Activated CD4-positive, alpha-beta memory T cell treated with anti-CD3 and anti-CD28 coated beads, Interleukin-2, amount 10 ng/mL, durations not matched to agents 7 days and 5 days (primary cell): ENCODE measurements around the gene JAG1. TPM values are rescaled to one million over a fixed set of nuclear protein-coding genes. Genes with fewer than 3 reads are reported as not detected.

Source experiments
- CTCF ChIA-PET: fragments of 350-600 bp; sonication (Branson Sonifier 250); formaldehyde crosslinking; loops from one replicate; lab custom pipeline; 2021; ENCODE audit warnings: antibody characterized with exemption, inconsistent platforms; lab: Charles Lee
- POLR2A ChIA-PET: fragments of 350-600 bp; sonication (Branson Sonifier 250); formaldehyde crosslinking; loops from one replicate; lab custom pipeline; 2021; ENCODE audit warnings: antibody characterized with exemption; lab: Charles Lee
- DNase-seq: peaks from one replicate; pipeline ENCODE4 v3.0.0-alpha.2; 2020
- H3K27ac Mint-ChIP-seq: one replicate; pipeline ENCODE4 v1.8.0; 2021; ENCODE audit warnings: mild to moderate bottlenecking, mixed read lengths
- H3K27me3 Mint-ChIP-seq: one replicate; pipeline ENCODE4 v1.8.0; 2021; ENCODE audit warnings: mixed read lengths
- H3K36me3 Mint-ChIP-seq: one replicate; pipeline ENCODE4 v1.8.0; 2021; ENCODE audit warnings: low read depth, mixed read lengths
- H3K4me1 Mint-ChIP-seq: one replicate; pipeline ENCODE4 v1.8.0; 2021; ENCODE audit warnings: mixed read lengths
- H3K4me3 Mint-ChIP-seq: one replicate; pipeline ENCODE4 v1.8.0; 2021; ENCODE audit warnings: mild to moderate bottlenecking, mixed read lengths
- H3K9me3 Mint-ChIP-seq: one replicate; pipeline ENCODE4 v1.8.0; 2021; ENCODE audit warnings: mixed read lengths
- total RNA-seq, 2 experiments: library from RNA; stranded (reverse); gene quantifications; one replicate each; pipeline ENCODE4 v1.2.3, GENCODE V29; 2021

Gene JAG1
- total RNA-seq, 2 experiments from 2014 or later: 0.15 to 0.30 TPM

DNA sequence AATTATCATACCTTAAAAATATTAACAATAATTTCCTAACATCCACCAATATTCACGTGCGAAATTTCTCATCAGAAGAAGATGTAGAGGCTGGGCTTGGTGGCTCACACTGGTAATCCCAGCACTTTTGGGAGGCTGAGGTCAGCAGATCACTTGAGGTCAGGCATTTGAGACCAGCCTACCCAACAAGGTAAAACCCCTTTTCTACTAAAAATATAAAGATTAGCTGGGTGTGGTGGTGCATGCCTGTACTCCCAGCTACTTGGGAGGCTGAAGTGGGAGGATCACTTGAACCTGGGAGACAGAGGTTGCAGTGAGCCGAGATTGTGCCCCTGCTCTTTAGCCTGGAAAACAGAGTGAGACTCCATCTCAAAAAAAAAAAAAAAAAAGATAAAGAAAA, 36.1 kb upstream of the JAG1 start:
- DNase-seq: no peak
- H3K27ac Mint-ChIP-seq: no peak overlapping the region
- H3K9me3 Mint-ChIP-seq: no peaks in the 10 kb centered on the region
- H3K36me3 Mint-ChIP-seq: no peaks in the 10 kb centered on the region
- no peak overlapping the region for H3K4me3 Mint-ChIP-seq
- POLR2A ChIA-PET: no interaction called here
- CTCF ChIA-PET: no interaction called here
- H3K27me3 Mint-ChIP-seq: peaks cover 3% of the 10 kb centered on the region
- H3K4me1 Mint-ChIP-seq: no peaks in the 10 kb centered on the region

- peaks cover 3% of the 10 kb centered on the region for H3K27me3 Mint-ChIP-seq
- ChIA-PET CTCF (no interaction called here), POLR2A (no interaction called here)
- no peak overlapping the region for H3K4me3 Mint-ChIP-seq
- H3K36me3 Mint-ChIP-seq: no peaks in the 10 kb centered on the region
- H3K27ac Mint-ChIP-seq: no peak overlapping the region
- H3K9me3 Mint-ChIP-seq: no peaks in the 10 kb centered on the region
- H3K4me1 Mint-ChIP-seq: no peaks in the 10 kb centered on the region
- DNase-seq: no peak
These were observed 34.8 kb upstream of the JAG1 start for GRCh38 chr20:10708351-10709185.

DNA sequence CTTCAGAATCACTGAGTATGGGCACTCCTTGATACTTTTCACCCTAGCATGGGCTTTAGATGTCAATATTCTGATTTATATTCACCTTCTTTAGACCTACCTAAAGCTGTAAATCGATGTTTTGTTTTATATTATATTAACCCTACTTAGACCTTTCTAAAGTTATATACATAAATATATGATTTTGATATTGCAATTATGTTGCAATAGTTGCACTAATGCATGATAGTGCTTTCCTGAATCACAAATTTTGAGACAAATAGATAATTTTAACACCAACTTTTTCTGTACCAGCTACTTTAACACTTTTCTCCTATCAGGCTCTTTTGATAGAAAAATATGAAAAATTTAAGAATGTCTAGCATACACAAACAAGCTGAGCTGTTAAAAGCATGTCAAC, 34.0 kb upstream of the JAG1 start:
- Mint-ChIP-seq H3K4me1 (no peaks in the 10 kb centered on the region), H3K36me3 (no peaks in the 10 kb centered on the region), H3K27ac (no peak overlapping the region), H3K4me3 (no peak overlapping the region), H3K27me3 (peaks cover 3% of the 10 kb centered on the region), H3K9me3 (no peaks in the 10 kb centered on the region)
- POLR2A ChIA-PET: no interaction called here
- CTCF ChIA-PET: no interaction called here
- no peak for DNase-seq

DNA sequence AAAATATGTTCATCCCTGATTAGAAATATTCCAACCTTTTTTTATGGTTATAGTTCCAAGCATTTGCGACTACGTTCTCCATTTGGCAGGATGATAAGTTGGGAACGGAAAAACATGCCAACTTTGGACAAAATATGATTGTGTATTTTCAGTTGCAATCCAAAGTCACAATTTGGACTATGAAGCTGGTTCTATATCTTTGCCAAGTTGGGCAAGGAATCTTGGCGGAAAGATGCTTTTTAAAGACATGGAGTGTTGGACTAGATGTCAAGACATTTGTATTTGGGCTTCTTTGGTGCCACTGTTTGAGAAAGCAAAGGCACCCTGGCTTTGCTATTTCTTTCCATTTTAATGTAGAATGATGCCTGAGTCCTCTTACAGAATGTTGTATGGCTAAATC, 33.3 kb upstream of the JAG1 start:
- POLR2A ChIA-PET: no interaction called here
- Mint-ChIP-seq H3K4me1 (no peaks in the 10 kb centered on the region), H3K36me3 (no peaks in the 10 kb centered on the region), H3K27me3 (peaks cover 1% of the 10 kb centered on the region), H3K27ac (no peak overlapping the region), H3K9me3 (no peaks in the 10 kb centered on the region), H3K4me3 (no peak overlapping the region)
- CTCF ChIA-PET: no interaction called here
- DNase-seq: no peak

DNA sequence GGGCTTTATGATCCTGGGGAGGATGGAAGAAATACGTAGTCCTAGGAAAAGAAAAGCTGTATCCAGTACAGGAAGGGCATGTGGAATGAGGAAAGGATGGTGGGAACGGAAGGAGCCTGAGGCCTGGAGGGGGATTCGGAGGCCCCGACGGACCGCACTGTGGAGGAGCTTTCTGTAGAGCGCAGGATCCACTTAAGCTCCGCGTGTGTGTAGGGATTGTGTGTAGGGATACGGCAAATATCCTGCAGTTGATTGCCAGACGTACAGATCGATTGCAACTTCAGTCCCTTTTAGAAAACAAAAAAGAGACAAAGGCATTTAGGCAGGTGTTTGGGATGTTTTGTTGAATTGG, 32.6 kb upstream of the JAG1 start:
- H3K4me3 Mint-ChIP-seq: no peak overlapping the region
- POLR2A ChIA-PET: no interaction called here
- peaks cover 1% of the 10 kb centered on the region for H3K27me3 Mint-ChIP-seq

GRCh38 chr20:10705801-10706459, 32.1 kb upstream of the JAG1 start:
- ChIA-PET POLR2A (no interaction called here), CTCF (no interaction called here)
- Mint-ChIP-seq H3K27ac (no peak overlapping the region), H3K4me3 (no peak overlapping the region), H3K27me3 (peaks cover under 1% of the 10 kb centered on the region), H3K36me3 (no peaks in the 10 kb centered on the region), H3K4me1 (no peaks in the 10 kb centered on the region), H3K9me3 (no peaks in the 10 kb centered on the region)
- no peak for DNase-seq

More for the DNA sequence above, 32.6 kb upstream of the JAG1 start:
- Mint-ChIP-seq H3K4me1 (no peaks in the 10 kb centered on the region), H3K27ac (no peak overlapping the region), H3K9me3 (no peaks in the 10 kb centered on the region), H3K36me3 (no peaks in the 10 kb centered on the region)
- no peak for DNase-seq
- CTCF ChIA-PET: no interaction called here

GRCh38 chr20:10701607-10702006, 27.8 kb upstream of the JAG1 start:
- no peaks in the 10 kb centered on the region for H3K4me1 Mint-ChIP-seq
- no peak overlapping the region for H3K27ac Mint-ChIP-seq
- H3K27me3 Mint-ChIP-seq: no peaks in the 10 kb centered on the region
- ChIA-PET CTCF (no interaction called here), POLR2A (no interaction called here)
- no peaks in the 10 kb centered on the region for H3K9me3 Mint-ChIP-seq
- DNase-seq: no peak
- no peak overlapping the region for H3K4me3 Mint-ChIP-seq
- no peaks in the 10 kb centered on the region for H3K36me3 Mint-ChIP-seq

GRCh38 chr20:10699941-10700340, 26.1 kb upstream of the JAG1 start:
- ChIA-PET POLR2A (no interaction called here), CTCF (no interaction called here)
- Mint-ChIP-seq H3K27me3 (no peaks in the 10 kb centered on the region), H3K27ac (no peak overlapping the region), H3K36me3 (no peaks in the 10 kb centered on the region), H3K4me1 (no peaks in the 10 kb centered on the region), H3K4me3 (no peak overlapping the region), H3K9me3 (no peaks in the 10 kb centered on the region)
- no peak for DNase-seq

DNA sequence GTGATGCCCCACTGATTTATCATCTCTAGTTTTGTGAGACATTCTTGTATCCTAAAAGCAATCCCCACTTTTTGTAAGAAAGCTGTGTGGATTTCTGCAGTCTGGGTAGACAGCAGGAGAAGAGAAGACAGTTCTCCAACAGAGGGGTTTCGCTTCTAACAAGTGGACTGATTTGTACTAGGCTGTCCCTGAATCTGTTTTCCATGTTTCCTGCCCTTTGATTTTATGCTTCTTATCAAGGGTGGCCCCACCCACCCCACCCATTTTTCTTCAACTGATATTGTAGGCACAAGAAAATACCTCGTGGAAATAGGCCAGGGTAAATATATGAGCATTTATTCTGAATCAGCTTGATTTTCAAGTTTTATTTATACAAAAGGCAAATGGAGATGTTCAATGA, 25.7 kb upstream of the JAG1 start:
- ChIA-PET POLR2A (no interaction called here), CTCF (no interaction called here)
- H3K27me3 Mint-ChIP-seq: no peaks in the 10 kb centered on the region
- H3K27ac Mint-ChIP-seq: no peak overlapping the region
- no peaks in the 10 kb centered on the region for H3K4me1 Mint-ChIP-seq
- no peak for DNase-seq
- no peaks in the 10 kb centered on the region for H3K9me3 Mint-ChIP-seq
- no peak overlapping the region for H3K4me3 Mint-ChIP-seq
- H3K36me3 Mint-ChIP-seq: no peaks in the 10 kb centered on the region

- Mint-ChIP-seq H3K9me3 (no peaks in the 10 kb centered on the region), H3K27me3 (no peaks in the 10 kb centered on the region), H3K4me1 (no peaks in the 10 kb centered on the region), H3K27ac (no peak overlapping the region), H3K36me3 (no peaks in the 10 kb centered on the region), H3K4me3 (no peak overlapping the region)
- DNase-seq: no peak
- POLR2A ChIA-PET: no interaction called here
- CTCF ChIA-PET: interaction anchor here (0.7 to 1.8 kb wide), 3 partner anchors 9 to 87 kb away, joined by 3 to 5 read pairs (median 3); no protein-coding TSS in a partner anchor
These were observed 22.9 kb upstream of the JAG1 start for GRCh38 chr20:10696650-10697049.

GRCh38 chr20:10689385-10689784, 15.6 kb upstream of the JAG1 start:
- no peaks in the 10 kb centered on the region for H3K9me3 Mint-ChIP-seq
- DNase-seq: no peak
- H3K27me3 Mint-ChIP-seq: peaks cover 17% of the 10 kb centered on the region
- H3K4me1 Mint-ChIP-seq: no peaks in the 10 kb centered on the region
- H3K27ac Mint-ChIP-seq: no peak overlapping the region
- H3K4me3 Mint-ChIP-seq: no peak overlapping the region
- POLR2A ChIA-PET: no interaction called here
- CTCF ChIA-PET: no interaction called here
- H3K36me3 Mint-ChIP-seq: no peaks in the 10 kb centered on the region

DNA sequence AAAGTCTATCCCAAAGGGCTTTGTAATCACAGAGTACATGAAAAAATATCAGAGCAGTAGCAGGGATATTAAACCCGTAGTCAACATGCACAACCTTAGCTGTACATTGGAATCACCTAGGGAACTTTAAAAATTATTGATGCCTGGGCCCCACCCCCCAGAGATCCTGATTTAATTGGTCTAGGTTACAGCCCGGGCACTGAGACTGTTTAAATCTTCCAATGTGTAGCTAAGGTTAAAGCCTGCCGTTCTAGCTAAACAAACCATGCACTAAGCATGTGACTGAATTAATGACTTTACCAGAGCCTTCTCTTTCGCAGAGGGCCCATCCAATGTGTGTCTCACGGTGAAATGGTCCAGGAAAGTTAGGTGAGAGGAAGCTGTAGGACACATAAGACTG, 14.1 kb upstream of the JAG1 start:
- H3K27ac Mint-ChIP-seq: no peak overlapping the region
- H3K9me3 Mint-ChIP-seq: no peaks in the 10 kb centered on the region
- ChIA-PET POLR2A (no interaction called here), CTCF (interaction anchor here (1.0 to 1.4 kb wide), 2 partner anchors 9 to 13 kb away, joined by 3 to 5 read pairs; no protein-coding TSS in a partner anchor)
- no peak for DNase-seq
- no peak overlapping the region for H3K4me3 Mint-ChIP-seq
- H3K4me1 Mint-ChIP-seq: no peaks in the 10 kb centered on the region
- no peaks in the 10 kb centered on the region for H3K36me3 Mint-ChIP-seq
- H3K27me3 Mint-ChIP-seq: peaks cover 20% of the 10 kb centered on the region

GRCh38 chr20:10686356-10687133, 12.7 kb upstream of the JAG1 start:
- ChIA-PET CTCF (interaction anchor here (1.0 kb wide), 1 partner anchor 11 kb away, joined by 3 read pairs; no protein-coding TSS in a partner anchor), POLR2A (no interaction called here)
- DNase-seq: no peak
- Mint-ChIP-seq H3K27me3 (peaks cover 24% of the 10 kb centered on the region), H3K4me1 (no peaks in the 10 kb centered on the region), H3K36me3 (no peaks in the 10 kb centered on the region), H3K27ac (no peak overlapping the region), H3K4me3 (no peak overlapping the region), H3K9me3 (no peaks in the 10 kb centered on the region)
